Left forelimb (tissue), 1 donor: ENCODE measurements around the gene FUOM.
A peak's percentile ranks its signal among the peaks of the same experiment; 100 is the strongest.
"Not testable (repeated sequence)": the region's sequence is repeated elsewhere in the genome, so short reads cannot be mapped to it uniquely, and the experiment has no call there.

ENCODE experiments used
- DNase-seq: peaks from one replicate; pipeline ENCODE4 v3.0.0-alpha.2; 2018; ENCODE audit warnings: low spot score

The FUOM gene

GRCh38 chr10:133388236-133388972 is 30.6 kb upstream of the FUOM start:
- no peak for DNase-seq

GRCh38 chr10:133386951-133387350 is 29.1 kb upstream of the FUOM start:
- DNase-seq, result not testable (repeated sequence)

DNA sequence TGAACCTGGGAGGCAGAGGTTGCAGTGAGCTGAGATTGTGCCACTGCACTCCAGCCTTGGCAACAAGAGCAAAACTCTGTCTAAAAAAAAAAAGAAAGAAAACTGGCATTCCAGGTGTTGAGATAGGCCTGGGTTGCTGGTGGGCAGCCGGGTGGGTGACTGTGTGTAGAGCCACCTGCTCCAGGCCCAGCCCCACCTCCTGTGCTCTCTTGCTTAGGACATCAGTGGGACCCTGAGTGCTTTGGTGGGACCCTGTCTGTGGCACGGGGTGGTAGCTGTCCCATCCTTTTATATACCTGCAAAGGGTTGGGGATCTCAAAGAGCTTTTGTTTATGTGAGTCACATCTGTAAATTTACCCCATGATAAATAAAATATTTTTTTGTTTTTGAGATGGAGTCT is 27.4 kb upstream of the FUOM start:
- DNase-seq, result no peak

DNA sequence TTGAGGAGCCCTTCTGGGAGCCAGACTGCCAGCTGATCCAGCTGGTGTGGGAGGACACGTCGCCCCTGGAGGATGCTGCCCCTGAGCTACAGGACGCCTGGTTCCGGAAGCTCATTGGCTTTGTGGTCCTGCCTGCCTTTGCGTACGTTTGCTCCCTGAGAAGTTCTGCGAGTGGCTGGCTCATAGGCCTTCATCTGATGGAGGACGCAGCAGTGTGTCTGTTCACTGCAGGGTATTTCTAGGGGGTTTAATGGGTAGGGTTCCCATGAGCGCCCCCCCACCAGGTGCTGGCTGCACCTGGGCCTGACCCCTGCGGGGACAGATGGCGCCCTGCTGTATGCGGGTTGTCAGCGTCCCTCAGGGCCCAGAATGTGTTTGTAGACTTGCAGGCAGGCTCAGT is 26.3 kb upstream of the FUOM start:
- no peak for DNase-seq

DNA sequence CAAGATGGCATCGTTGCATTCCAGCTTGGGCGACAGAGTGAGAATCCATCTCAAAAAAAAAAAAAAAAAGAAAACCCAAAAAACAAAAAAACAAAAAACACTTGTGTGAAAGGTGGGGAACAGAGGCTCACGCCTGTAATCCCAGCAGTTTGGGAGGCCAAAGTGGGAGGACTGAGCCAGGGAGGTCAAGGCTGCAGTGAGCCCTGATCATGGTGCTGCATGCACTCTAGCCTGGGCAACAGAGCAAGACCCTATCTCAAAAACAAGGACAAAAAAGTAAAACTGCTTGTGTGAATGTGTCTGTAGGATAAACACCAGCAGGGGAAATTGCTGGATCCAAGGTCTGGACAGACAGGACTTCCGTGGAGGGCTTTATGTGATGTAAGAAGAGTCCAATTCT is 25.7 kb upstream of the FUOM start:
- DNase-seq, result no peak

GRCh38 chr10:133381036-133381435 is 23.2 kb upstream of the FUOM start:
- DNase-seq, result no peak

DNA sequence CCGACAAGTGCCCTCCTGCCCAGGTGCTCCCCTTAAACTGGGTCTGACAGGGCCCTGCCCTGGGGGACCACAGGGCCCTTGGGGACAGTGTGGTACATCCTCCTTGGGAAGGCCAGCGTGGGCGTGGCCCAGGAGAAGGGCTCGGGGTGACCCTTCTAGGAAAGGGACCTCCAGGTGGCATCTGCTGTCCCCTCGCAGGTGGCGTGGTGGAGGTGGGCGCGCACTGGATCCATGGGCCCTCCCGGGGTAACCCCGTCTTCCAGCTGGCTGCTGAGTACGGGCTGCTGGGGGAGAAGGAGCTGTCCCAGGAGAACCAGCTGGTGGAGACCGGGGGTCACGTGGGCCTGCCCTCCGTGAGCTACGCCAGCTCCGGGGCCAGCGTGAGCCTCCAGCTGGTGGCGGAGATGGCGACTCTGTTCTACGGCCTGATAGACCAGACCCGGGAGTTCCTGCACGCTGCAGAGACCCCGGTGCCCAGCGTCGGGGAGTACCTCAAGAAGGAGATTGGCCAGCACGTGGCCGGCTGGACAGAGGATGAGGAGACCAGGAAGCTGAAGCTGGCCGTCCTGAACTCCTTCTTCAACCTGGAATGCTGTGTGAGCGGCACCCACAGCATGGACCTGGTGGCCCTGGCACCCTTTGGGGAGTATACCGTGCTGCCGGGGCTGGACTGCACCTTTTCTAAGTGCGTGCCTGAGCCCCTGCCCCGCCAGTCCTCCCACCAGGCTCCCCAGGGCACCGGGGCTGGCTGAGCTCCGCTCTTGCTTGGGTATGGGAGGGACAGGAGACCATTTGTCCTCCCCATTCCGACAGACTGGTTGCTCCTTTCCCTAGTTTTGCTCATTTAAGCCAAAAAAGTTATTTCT is 22.2 kb upstream of the FUOM start:
- no peak for DNase-seq

- no peak for DNase-seq
Measured at GRCh38 chr10:133379152-133379800, 21.5 kb upstream of the FUOM start, which contains the start of gene PAOX. PAOX (plus strand) TSS chr10:133379262; CDS start chr10:133379317, 55 bp downstream.

GRCh38 chr10:133378251-133379096 is 20.7 kb upstream of the FUOM start:
- peak; percentile 81 for DNase-seq

- DNase-seq, result no peak
Measured at GRCh38 chr10:133377818-133378250, 20.0 kb upstream of the FUOM start.

GRCh38 chr10:133377025-133377817 is 19.4 kb upstream of the FUOM start:
- DNase-seq, result no peak

- DNase-seq, result not testable (repeated sequence)
Measured at GRCh38 chr10:133376183-133376582, 18.4 kb upstream of the FUOM start.

GRCh38 chr10:133375357-133376115 is 17.7 kb upstream of the FUOM start:
- no peak for DNase-seq

- peak; percentile 97 for DNase-seq
Measured at GRCh38 chr10:133373174-133374090, 15.6 kb upstream of the FUOM start, which contains the start of gene ECHS1. ECHS1 (minus strand) TSS chr10:133373354; CDS start chr10:133373333, 21 bp downstream.

GRCh38 chr10:133372507-133372906 is 14.7 kb upstream of the FUOM start:
- no peak for DNase-seq

GRCh38 chr10:133370030-133370786 is 12.4 kb upstream of the FUOM start:
- no peak for DNase-seq

- DNase-seq, result no peak
Measured at GRCh38 chr10:133368153-133368552, 10.3 kb upstream of the FUOM start.

GRCh38 chr10:133367461-133367860 is 9.6 kb upstream of the FUOM start:
- not testable (repeated sequence) for DNase-seq
